Testis (tissue), 3 donors: ENCODE data around the gene DIP2B. TPM values are rescaled to one million over a fixed set of nuclear protein-coding genes. Genes with fewer than 3 reads are reported as not detected.

Experiments
- DNase-seq: peaks from one replicate; pipeline ENCODE4 v3.0.0-alpha.2; 2019
- H3K27ac ChIP-seq, 2 donors: fragments of 200-600 bp; sonication (generic); one replicate each; pipeline ENCODE4 v1.5.1; 2019
- H3K27me3 ChIP-seq: fragments of 200-600 bp; sonication (generic); one replicate; pipeline ENCODE4 v1.5.1; 2019
- H3K36me3 ChIP-seq: fragments of 200-600 bp; sonication (generic); one replicate; pipeline ENCODE4 v1.5.1; 2017; ENCODE audit warnings: low read depth; ENCODE audit errors: missing control alignments
- H3K4me1 ChIP-seq: fragments of 200-600 bp; sonication (generic); one replicate; pipeline ENCODE4 v1.5.1; 2019
- H3K4me3 ChIP-seq, 2 donors: fragments of 200-600 bp; sonication (generic); one replicate each; pipeline ENCODE4 v1.5.1; 2017 to 2019
- H3K9me3 ChIP-seq: fragments of 200-600 bp; sonication (generic); one replicate; pipeline ENCODE4 v1.5.1; 2017
- CTCF ChIP-seq, 3 experiments: fragments of 450-650 bp in 2 of 3; fragments of 200-600 bp in 1 of 3; sonication (generic) in 1 of 3; IDR thresholded peaks; one replicate each; pipeline ENCODE4 v1.5.1; 2016 to 2019; ENCODE audit warnings: antibody characterized with exemption in 3 of 3, mild to moderate bottlenecking in 2 of 3, moderate library complexity in 1 of 3
- POLR2A ChIP-seq: fragments of 450-650 bp; IDR thresholded peaks from one replicate; pipeline ENCODE4 v1.6.1; 2017; ENCODE audit warnings: antibody characterized with exemption, mild to moderate bottlenecking, moderate library complexity
- WGBS, 2 donors: methylation state at CpG; one replicate each; pipeline ENCODE4 v1.1.5; 2018; 5-methylcytosine and 5-hydroxymethylcytosine counted together
- intact Hi-C: fragments of 100-400 bp; cut with DNase I; formaldehyde crosslinking; loops from one replicate; pipeline ENCODE4 v1.15.1; 2023; ENCODE audit warnings: low total_unique reads
- polyA plus RNA-seq: library from polyadenylated mRNA; stranded (reverse); fragments of 350-450 nt; fragmentation: Illumina TruSeq; extraction: RNeasy Lipid Tissue Mini Kit (QIAGEN cat#74804); gene quantifications from one replicate; pipeline ENCODE4 v1.2.3, GENCODE V29; 2014; ENCODE audit warnings: low read depth, low replicate concordance; ENCODE audit not compliant: insufficient read depth
- total RNA-seq, 2 donors: library from RNA; depleted of rRNA; stranded (reverse); fragments of >200 nt; gene quantifications; one replicate each; pipeline ENCODE4 v1.2.3, GENCODE V29; 2016

The DIP2B gene
- total and polyA plus RNA-seq, 3 donors from 2014 or later, result 19.1 to 57.1 (median 43.5) TPM

GRCh38 chr12:50508970-50509663 is 4.3 kb downstream of the DIP2B start:
- H3K4me1 ChIP-seq, result peaks cover 21% of the 10 kb centered on the region
- H3K27me3 ChIP-seq, result no peaks in the 10 kb centered on the region
- no peak overlapping the region for H3K4me3 ChIP-seq
- no peaks in the 10 kb centered on the region for H3K9me3 ChIP-seq
- no peak overlapping the region for H3K27ac ChIP-seq
- intact Hi-C loops, result loop anchor here (5.0 kb wide), 1 partner anchor 128 kb away; no protein-coding TSS in a partner anchor
- no peak for DNase-seq
- 59 to 67% methylated on average over 7 of the region's 7 CpGs for WGBS, 2 donors
- TF ChIP-seq CTCF (IDR thresholded peaks at IDR 0.05), result no peak
- no peak for TF ChIP-seq POLR2A
- no peaks in the 10 kb centered on the region for H3K36me3 ChIP-seq

- H3K9me3 ChIP-seq, result no peaks in the 10 kb centered on the region
- no peaks in the 10 kb centered on the region for H3K27me3 ChIP-seq
- H3K4me1 ChIP-seq, result peaks cover 16% of the 10 kb centered on the region
- no peak for TF ChIP-seq POLR2A
- TF ChIP-seq CTCF (IDR thresholded peaks at IDR 0.05), result no peak
- 75 to 79% methylated on average over 4 of the region's 4 CpGs for WGBS, 2 donors
- DNase-seq, result no peak
- H3K27ac ChIP-seq, result peak overlapping the region in 1 of 2 donors; percentile 50
- H3K4me3 ChIP-seq, result no peak overlapping the region
- no peaks in the 10 kb centered on the region for H3K36me3 ChIP-seq
- intact Hi-C loops, result no loop called here
These were observed 9.9 kb downstream of the DIP2B start for GRCh38 chr12:50514526-50515276.

- intact Hi-C loops, result no loop called here
- Histone ChIP-seq H3K4me3 (no peak overlapping the region), H3K9me3 (no peaks in the 10 kb centered on the region), H3K4me1 (peaks cover 20% of the 10 kb centered on the region), H3K27ac (no peak overlapping the region), H3K27me3 (no peaks in the 10 kb centered on the region), H3K36me3 (no peaks in the 10 kb centered on the region)
- WGBS, 2 donors, result 65 to 81% methylated on average over 2 of the region's 2 CpGs
- DNase-seq, result no peak
- TF ChIP-seq CTCF (IDR thresholded peaks at IDR 0.05) (no peak), POLR2A (no peak)
These were observed 10.8 kb downstream of the DIP2B start for GRCh38 chr12:50515587-50515986.

GRCh38 chr12:50517421-50518048 is 12.8 kb downstream of the DIP2B start:
- whole genome bisulfite sequencing, 2 donors, result 44 to 51% methylated on average over 3 of the region's 3 CpGs
- intact Hi-C loops, result no loop called here
- no peaks in the 10 kb centered on the region for H3K27me3 ChIP-seq
- DNase-seq, result no peak
- H3K36me3 ChIP-seq, result no peaks in the 10 kb centered on the region
- no peak overlapping the region for H3K4me3 ChIP-seq
- no peak for TF ChIP-seq POLR2A
- no peaks in the 10 kb centered on the region for H3K9me3 ChIP-seq
- peaks cover 27% of the 10 kb centered on the region for H3K4me1 ChIP-seq
- peak overlapping the region in 1 of 2 donors; percentile 12 for H3K27ac ChIP-seq

- 86 to 89% methylated on average over 11 of the region's 11 CpGs for WGBS, 2 donors
- no peak for DNase-seq
- no peak overlapping the region for H3K27ac ChIP-seq
- intact Hi-C loops, result no loop called here
- no peaks in the 10 kb centered on the region for H3K9me3 ChIP-seq
- H3K4me3 ChIP-seq, result no peak overlapping the region
- no peaks in the 10 kb centered on the region for H3K27me3 ChIP-seq
- H3K36me3 ChIP-seq, result no peaks in the 10 kb centered on the region
- no peak for TF ChIP-seq POLR2A
- peaks cover 27% of the 10 kb centered on the region for H3K4me1 ChIP-seq
These were observed 13.3 kb downstream of the DIP2B start for GRCh38 chr12:50518090-50518489.
